Measurements from ENCODE around the gene ARID3A. TPM values are rescaled to one million over a fixed set of nuclear protein-coding genes. Genes with fewer than 3 reads are reported as not detected.
"Not testable (repeated sequence)": the region's sequence is repeated elsewhere in the genome, so short reads cannot be mapped to it uniquely, and the experiment has no call there.

The ARID3A gene
- total RNA-seq, 1 experiment from 2014 or later: 0.85 TPM

DNA sequence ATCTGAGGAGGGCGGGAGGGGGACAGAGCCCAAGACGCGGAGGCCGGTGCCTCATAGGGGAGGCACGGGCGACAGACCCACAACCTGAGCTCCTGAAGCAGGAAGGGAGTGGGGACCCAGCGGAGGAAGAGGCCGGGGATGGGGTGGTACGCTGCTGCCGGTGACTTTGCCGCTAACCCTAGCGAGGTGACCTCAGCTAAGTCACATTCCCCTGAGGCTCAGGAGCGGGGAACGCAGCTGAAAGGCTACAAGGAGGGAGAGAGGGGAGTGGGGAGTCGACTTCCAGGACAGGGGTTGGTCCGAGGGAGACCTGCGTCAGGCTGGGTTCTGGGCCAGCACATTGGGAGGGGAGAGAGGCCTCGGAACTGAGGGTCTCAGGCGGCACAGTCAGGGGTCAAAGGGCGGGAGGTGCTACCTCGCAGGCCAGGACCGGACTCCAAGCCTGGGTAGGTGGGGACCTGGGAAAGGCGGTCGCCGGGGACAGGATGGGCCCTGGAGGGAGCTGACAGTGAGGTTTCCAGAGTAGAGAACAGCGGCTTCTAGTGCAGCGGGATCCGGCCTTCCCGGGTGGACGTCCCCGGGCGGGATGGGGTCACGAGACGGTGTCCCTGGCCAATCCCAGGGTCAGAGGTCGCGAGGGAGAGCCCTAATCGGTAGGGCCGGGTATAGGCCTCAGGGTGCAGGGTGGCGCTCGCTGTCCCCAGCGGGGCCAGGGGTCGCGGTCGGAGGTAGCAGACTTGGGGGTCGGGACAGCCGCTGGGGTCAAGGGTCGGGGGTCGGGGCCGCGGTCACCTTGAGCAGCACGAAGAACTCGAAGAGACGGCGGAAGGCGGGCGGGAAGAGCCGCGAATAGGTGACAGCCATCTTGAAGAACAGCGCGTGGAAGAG is 94.4 kb downstream of the ARID3A start:
- Mint-ChIP-seq H3K4me1 (ENCODE audit: low read depth, unreplicated experiment) (peaks cover 20% of the 10 kb centered on the region), H3K27me3 (ENCODE audit: unreplicated experiment) (no peaks in the 10 kb centered on the region), H3K27ac (ENCODE audit: unreplicated experiment) (peak overlapping the region; percentile 82), H3K9me3 (ENCODE audit: low read depth, unreplicated experiment) (no peaks in the 10 kb centered on the region), H3K4me3 (ENCODE audit: low read depth, unreplicated experiment) (peak overlapping the region; percentile 87), H3K36me3 (ENCODE audit: insufficient read depth, unreplicated experiment) (peaks cover 56% of the 10 kb centered on the region)
- DNase-seq: no peak
- BruUV-seq (replicated peaks): TSS peak; percentile 62
- TF ChIP-seq, protein P1, sequence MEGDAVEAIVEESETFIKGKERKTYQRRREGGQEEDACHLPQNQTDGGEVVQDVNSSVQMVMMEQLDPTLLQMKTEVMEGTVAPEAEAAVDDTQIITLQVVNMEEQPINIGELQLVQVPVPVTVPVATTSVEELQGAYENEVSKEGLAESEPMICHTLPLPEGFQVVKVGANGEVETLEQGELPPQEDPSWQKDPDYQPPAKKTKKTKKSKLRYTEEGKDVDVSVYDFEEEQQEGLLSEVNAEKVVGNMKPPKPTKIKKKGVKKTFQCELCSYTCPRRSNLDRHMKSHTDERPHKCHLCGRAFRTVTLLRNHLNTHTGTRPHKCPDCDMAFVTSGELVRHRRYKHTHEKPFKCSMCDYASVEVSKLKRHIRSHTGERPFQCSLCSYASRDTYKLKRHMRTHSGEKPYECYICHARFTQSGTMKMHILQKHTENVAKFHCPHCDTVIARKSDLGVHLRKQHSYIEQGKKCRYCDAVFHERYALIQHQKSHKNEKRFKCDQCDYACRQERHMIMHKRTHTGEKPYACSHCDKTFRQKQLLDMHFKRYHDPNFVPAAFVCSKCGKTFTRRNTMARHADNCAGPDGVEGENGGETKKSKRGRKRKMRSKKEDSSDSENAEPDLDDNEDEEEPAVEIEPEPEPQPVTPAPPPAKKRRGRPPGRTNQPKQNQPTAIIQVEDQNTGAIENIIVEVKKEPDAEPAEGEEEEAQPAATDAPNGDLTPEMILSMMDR (IDR thresholded peaks at IDR 0.05; ENCODE audit: unreplicated experiment): no peak
- intact Hi-C loops (cut with micrococcal nuclease; ENCODE audit: unreplicated experiment): no loop called here
- CTCF ChIA-PET: no interaction called here

DNA sequence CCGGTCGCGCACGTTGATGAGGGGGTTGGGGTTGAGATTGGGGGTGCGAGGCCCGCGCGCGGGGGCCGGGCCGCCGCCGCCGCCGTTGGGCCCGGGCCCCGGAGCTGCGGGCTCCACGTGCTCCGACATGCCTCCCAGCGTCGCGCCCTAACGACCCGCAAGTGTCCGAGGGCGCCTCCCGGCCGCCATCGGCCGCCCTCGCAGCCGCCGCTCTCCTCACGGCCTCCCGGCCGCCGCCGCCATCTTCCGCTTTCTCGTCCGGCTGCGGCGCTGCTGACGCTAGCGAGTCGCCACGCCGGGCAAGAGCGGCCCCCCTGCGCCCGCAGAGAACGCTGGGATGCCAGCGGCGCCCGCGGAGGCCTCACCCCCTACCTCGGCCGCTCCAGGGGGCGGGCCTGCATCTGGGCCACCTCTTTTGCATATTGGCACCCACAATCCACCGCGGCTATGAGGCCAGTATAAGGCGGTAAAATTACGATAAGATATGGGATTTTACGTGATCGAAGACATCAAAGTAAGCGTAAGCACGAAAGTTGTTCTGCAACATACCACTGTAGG is 95.1 kb downstream of the ARID3A start, which contains the start of gene TMEM259:
TSS of gene TMEM259 (minus strand) at position 256 of the 558 bp plus-strand sequence. CDS start at position 129, 127 bp downstream.
- CTCF ChIA-PET: interaction anchor here (0.6 kb wide), 1 partner anchor 154 kb away, joined by 5 read pairs; no protein-coding TSS in a partner anchor
- Mint-ChIP-seq H3K4me3 (ENCODE audit: low read depth, unreplicated experiment) (peak within 1 kb of the TSS; percentile 87), H3K36me3 (ENCODE audit: insufficient read depth, unreplicated experiment) (peaks cover 53% of the 10 kb centered on the region), H3K27ac (ENCODE audit: unreplicated experiment) (peak within 1 kb of the TSS; percentile 96), H3K27me3 (ENCODE audit: unreplicated experiment) (no peaks in the 10 kb centered on the region), H3K4me1 (ENCODE audit: low read depth, unreplicated experiment) (peaks cover 20% of the 10 kb centered on the region), H3K9me3 (ENCODE audit: low read depth, unreplicated experiment) (no peaks in the 10 kb centered on the region)
- peak; percentile 96 for DNase-seq
- TF ChIP-seq, protein P1 (IDR thresholded peaks at IDR 0.05; ENCODE audit: unreplicated experiment): no peak
- no TSS peak for BruUV-seq (replicated peaks)
- intact Hi-C loops (cut with micrococcal nuclease; ENCODE audit: unreplicated experiment): no loop called here

DNA sequence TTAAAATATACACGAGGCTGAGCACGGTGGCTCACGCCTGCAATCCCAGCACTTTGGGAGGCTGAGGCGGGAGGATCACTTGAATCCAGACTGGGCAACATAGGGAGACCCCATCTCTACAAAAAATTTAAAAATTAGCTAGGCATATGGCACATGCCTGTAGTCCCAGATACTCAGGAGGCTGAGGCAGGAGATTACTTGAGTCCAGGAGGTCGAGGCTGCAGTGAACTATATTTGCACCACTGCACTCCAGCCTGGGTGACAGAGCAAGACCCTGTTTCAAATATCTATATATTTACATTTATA is 98.0 kb downstream of the ARID3A start:
- H3K27ac Mint-ChIP-seq (ENCODE audit: unreplicated experiment); H3K4me1 Mint-ChIP-seq (ENCODE audit: low read depth, unreplicated experiment); intact Hi-C loops (cut with micrococcal nuclease; ENCODE audit: unreplicated experiment); BruUV-seq (replicated peaks); DNase-seq; H3K4me3 Mint-ChIP-seq (ENCODE audit: low read depth, unreplicated experiment); H3K9me3 Mint-ChIP-seq (ENCODE audit: low read depth, unreplicated experiment); H3K27me3 Mint-ChIP-seq (ENCODE audit: unreplicated experiment): not testable (repeated sequence)
- H3K36me3 Mint-ChIP-seq (ENCODE audit: insufficient read depth, unreplicated experiment): peaks cover 48% of the 10 kb centered on the region
- CTCF ChIA-PET: interaction anchor here (0.5 kb wide), 1 partner anchor 20 kb away, joined by 3 read pairs; no protein-coding TSS in a partner anchor

DNA sequence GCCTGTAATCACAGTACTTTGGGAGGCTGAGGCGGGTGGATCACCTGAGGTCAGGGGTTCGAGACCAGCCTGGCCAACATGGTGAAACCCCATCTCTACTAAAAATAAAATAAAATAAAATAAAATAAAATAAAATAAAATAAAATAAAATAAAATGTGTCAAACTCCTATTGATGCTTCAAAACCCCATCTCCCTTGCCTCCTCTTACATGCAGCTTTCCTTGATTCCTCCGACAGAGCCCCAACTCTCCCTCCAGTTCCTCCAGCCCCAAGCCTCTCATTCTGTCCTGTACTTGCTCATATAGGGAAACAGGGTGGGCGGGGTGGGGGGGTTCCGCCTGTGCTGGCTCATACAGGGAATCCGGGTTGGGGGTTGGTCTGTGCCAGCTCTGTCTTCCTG is 99.2 kb downstream of the ARID3A start:
- H3K4me3 Mint-ChIP-seq (ENCODE audit: low read depth, unreplicated experiment); DNase-seq; H3K9me3 Mint-ChIP-seq (ENCODE audit: low read depth, unreplicated experiment); H3K4me1 Mint-ChIP-seq (ENCODE audit: low read depth, unreplicated experiment); intact Hi-C loops (cut with micrococcal nuclease; ENCODE audit: unreplicated experiment); BruUV-seq (replicated peaks); CTCF ChIA-PET; H3K27ac Mint-ChIP-seq (ENCODE audit: unreplicated experiment); H3K27me3 Mint-ChIP-seq (ENCODE audit: unreplicated experiment): not testable (repeated sequence)
- H3K36me3 Mint-ChIP-seq (ENCODE audit: insufficient read depth, unreplicated experiment): peaks cover 42% of the 10 kb centered on the region

Other genes with a start within 250 kb of the ARID3A start
- gene FSTL3, start 249.6 kb upstream of the ARID3A start, total RNA-seq (2022): 6.9 and 7.1 TPM in 2 replicates
- not detected in 2 replicates for gene PRSS57, start 230.6 kb upstream of the ARID3A start, total RNA-seq (2022)
- 0.56 and 0.83 TPM in 2 replicates for gene PALM, start 217.1 kb upstream of the ARID3A start, total RNA-seq (2022)
- 73.9 and 90.5 TPM in 2 replicates for gene MISP, start 174.9 kb upstream of the ARID3A start, total RNA-seq (2022)
- gene PTBP1, start 128.6 kb upstream of the ARID3A start, total RNA-seq (2022): 380 and 409 TPM in 2 replicates
- 0.27 TPM in 1 of 2 replicates, not detected in the other for gene PLPPR3, start 104.1 kb upstream of the ARID3A start, total RNA-seq (2022)
- not detected in 2 replicates for gene AZU1, start 98.2 kb upstream of the ARID3A start, total RNA-seq (2022)
- not detected in 2 replicates for gene PRTN3, start 85.0 kb upstream of the ARID3A start, total RNA-seq (2022)
- gene ELANE, start 73.7 kb upstream of the ARID3A start, total RNA-seq (2022): not detected in 2 replicates
- 2.3 and 3.9 TPM in 2 replicates for gene CFD, start 66.4 kb upstream of the ARID3A start, total RNA-seq (2022)
- 21.4 and 22.4 TPM in 2 replicates for gene MED16, start 32.8 kb upstream of the ARID3A start, total RNA-seq (2022)
- gene RNU6-9, start 32.6 kb upstream of the ARID3A start, total RNA-seq (2022): not detected in 2 replicates
- 54.0 and 55.5 TPM in 2 replicates for gene R3HDM4, start 12.8 kb upstream of the ARID3A start, total RNA-seq (2022)
- gene KISS1R, start 8.7 kb upstream of the ARID3A start, total RNA-seq (2022): not detected in 2 replicates
- 43.3 TPM in 2 replicates for gene WDR18, start 58.3 kb downstream of the ARID3A start, total RNA-seq (2022)
- not detected in 2 replicates for gene GRIN3B, start 74.4 kb downstream of the ARID3A start, total RNA-seq (2022)
- 129 and 142 TPM in 2 replicates for gene TMEM259, start 95.1 kb downstream of the ARID3A start, total RNA-seq (2022)
- gene RNU6-2, start 95.5 kb downstream of the ARID3A start, total RNA-seq (2022): not detected in 2 replicates
- gene CNN2, start 100.6 kb downstream of the ARID3A start, total RNA-seq (2022): 135 and 151 TPM in 2 replicates
- gene ABCA7, start 114.1 kb downstream of the ARID3A start, total RNA-seq (2022): 22.7 and 24.3 TPM in 2 replicates
- gene ARHGAP45, start 141.1 kb downstream of the ARID3A start, total RNA-seq (2022): 10.4 and 12.0 TPM in 2 replicates
- gene POLR2E, start 169.3 kb downstream of the ARID3A start, total RNA-seq (2022): 141 and 144 TPM in 2 replicates
- 246 and 251 TPM in 2 replicates for gene GPX4, start 178.0 kb downstream of the ARID3A start, total RNA-seq (2022)
- gene SBNO2, start 248.2 kb downstream of the ARID3A start, total RNA-seq (2022): 84.9 and 97.8 TPM in 2 replicates

Data from Calu3 (cell line).